GM18907 (cell line): Measurements from ENCODE around the gene CCNC.
A peak's percentile ranks its signal among the peaks of the same experiment; 100 is the strongest.

Experiments
- ATAC-seq: cut with Tn5 transposase; IDR thresholded peaks from one replicate; pipeline ENCODE4 v1.9.1; 2021; ENCODE audit warnings: mild to moderate bottlenecking, moderate library complexity; ENCODE audit not compliant: unreplicated experiment

CCNC gene

GRCh38 chr6:99550046-99550748 is 18.3 kb downstream of the CCNC start:
- no peak for ATAC-seq

- ATAC-seq = no peak
These were observed 19.8 kb downstream of the CCNC start for GRCh38 chr6:99548706-99549105.

GRCh38 chr6:99547526-99547925 is 20.9 kb downstream of the CCNC start:
- ATAC-seq = no peak

- ATAC-seq = no peak
These were observed 23.0 kb downstream of the CCNC start for GRCh38 chr6:99545442-99545841.

GRCh38 chr6:99543968-99544367 is 24.5 kb downstream of the CCNC start:
- ATAC-seq = no peak

GRCh38 chr6:99530627-99531026 is 37.8 kb downstream of the CCNC start:
- ATAC-seq = no peak

- ATAC-seq = no peak
These were observed 45.9 kb downstream of the CCNC start for GRCh38 chr6:99522531-99522930.

GRCh38 chr6:99521633-99522151 is 46.8 kb downstream of the CCNC start:
- ATAC-seq = peak; percentile 33

- ATAC-seq = peak; percentile 98
These were observed 47.4 kb downstream of the CCNC start for GRCh38 chr6:99520855-99521632.

GRCh38 chr6:99519446-99519845 is 49.0 kb downstream of the CCNC start:
- ATAC-seq = no peak

- no peak for ATAC-seq
These were observed 54.4 kb downstream of the CCNC start for GRCh38 chr6:99514089-99514488.

GRCh38 chr6:99512033-99512432 is 56.4 kb downstream of the CCNC start:
- ATAC-seq = no peak

GRCh38 chr6:99507648-99508047 is 60.8 kb downstream of the CCNC start:
- no peak for ATAC-seq

- no peak for ATAC-seq
These were observed 66.7 kb downstream of the CCNC start for GRCh38 chr6:99501762-99502161.

- ATAC-seq = no peak
These were observed 70.0 kb downstream of the CCNC start for GRCh38 chr6:99498421-99498820.

GRCh38 chr6:99495466-99495865 is 73.0 kb downstream of the CCNC start:
- no peak for ATAC-seq
